GM21447 (cell line): ENCODE measurements around the gene NLGN3.
A peak's percentile ranks its signal among the peaks of the same experiment; 100 is the strongest.

Source experiments
- ATAC-seq: cut with Tn5 transposase; IDR thresholded peaks from one replicate; pipeline ENCODE4 v1.9.1; 2021; ENCODE audit not compliant: unreplicated experiment

NLGN3 gene

DNA sequence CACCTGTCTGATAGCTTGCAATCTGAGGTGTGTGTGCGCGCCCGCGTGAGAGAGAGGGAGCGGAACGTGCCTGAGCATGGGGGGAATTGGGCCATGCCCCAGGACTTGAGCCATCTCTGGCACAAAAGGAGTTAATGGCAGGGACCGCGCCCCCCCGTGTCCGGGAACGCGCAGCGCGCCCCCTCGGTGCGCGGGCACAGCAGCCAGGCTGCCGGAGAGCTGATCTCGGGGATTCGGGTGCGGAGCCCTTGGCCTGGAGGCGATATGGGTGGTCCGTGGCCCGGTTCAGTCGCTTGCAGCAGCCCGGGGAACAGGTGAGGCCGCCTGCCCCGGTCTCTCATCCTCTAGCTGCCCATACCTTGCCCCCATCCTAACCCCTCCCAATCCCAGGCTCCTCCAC, at the start of gene NLGN3:
TSS of gene NLGN3 (plus strand) at position 191 of the 400 bp plus-strand sequence. CDS start 2,909 bp downstream, outside the sequence.
- ATAC-seq = no peak

DNA sequence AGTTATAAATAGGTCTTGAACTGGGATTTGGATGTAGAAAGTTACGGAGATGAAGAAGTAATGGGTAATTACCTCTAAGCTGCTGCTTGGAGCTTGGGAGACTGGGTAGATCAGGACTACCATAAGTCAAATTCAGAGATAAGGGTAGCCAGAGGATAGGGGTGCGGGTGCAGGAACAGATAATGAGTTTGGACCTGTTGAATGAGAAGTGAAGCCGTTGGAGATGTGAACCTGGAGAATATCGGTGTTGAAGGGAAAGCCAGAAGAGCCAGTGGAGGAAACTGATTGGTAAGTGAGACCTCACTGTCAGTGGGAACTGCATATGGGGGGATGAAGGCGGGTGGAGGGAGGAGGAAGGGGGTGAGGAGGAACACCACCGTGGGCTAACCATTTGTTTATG, 49.6 kb upstream of the NLGN3 start:
- ATAC-seq = no peak

DNA sequence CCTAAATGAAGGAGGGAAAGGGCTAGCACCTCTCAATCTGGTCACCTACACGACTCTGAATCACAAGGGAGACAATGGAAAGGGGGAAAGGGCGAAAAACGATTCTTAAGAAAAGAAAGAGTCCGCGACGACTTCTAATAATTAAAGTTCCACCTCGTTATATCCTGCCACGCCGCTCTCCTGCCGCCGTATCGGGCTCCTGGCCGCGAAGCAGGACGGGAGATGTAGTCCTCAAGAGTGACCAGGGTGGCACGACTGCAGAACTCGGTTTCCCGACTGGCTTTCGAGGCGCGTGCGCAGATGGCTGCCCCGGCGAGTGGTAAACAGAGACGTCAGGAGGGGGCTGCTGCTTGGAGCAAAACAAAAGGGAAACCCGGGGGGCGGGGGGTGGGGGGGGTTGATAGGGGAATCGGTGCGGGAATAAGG, 49.1 kb upstream of the NLGN3 start, which contains the start of gene FOXO4:
TSS of gene FOXO4 (plus strand) at position 297 of the 426 bp plus-strand sequence. CDS start 678 bp downstream, outside the sequence.
- ATAC-seq = peak; percentile 85

DNA sequence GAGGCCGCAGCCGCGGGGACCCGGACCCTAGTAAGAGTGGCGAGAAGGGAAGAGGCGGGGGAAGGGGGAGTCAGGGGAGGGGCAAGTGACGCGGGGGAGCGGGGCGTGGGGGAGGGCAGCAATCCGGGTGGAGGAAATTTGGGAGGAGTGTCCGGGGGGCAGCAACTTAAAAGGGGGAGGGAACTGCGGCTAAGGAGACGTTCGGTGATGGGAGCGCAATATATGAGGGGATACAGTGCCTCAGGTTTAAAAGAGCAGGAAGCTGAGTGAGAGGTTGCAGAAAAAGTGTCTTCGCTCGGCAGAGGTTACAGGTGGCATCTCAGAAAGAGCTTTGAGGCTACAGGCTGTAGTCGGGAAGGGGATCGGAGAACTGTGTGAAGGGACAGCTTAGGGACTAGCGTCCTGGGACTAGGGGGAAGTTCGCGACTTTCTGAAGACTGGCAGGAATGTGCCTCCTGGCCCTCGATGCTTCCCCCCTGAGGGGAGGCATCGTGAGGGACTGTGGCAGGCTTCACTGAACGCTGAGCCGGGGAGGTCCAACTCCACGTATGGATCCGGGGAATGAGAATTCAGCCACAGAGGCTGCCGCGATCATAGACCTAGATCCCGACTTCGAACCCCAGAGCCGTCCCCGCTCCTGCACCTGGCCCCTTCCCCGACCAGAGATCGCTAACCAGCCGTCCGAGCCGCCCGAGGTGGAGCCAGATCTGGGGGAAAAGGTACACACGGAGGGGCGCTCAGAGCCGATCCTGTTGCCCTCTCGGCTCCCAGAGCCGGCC, 48.5 kb upstream of the NLGN3 start:
- ATAC-seq = peak; percentile 18

DNA sequence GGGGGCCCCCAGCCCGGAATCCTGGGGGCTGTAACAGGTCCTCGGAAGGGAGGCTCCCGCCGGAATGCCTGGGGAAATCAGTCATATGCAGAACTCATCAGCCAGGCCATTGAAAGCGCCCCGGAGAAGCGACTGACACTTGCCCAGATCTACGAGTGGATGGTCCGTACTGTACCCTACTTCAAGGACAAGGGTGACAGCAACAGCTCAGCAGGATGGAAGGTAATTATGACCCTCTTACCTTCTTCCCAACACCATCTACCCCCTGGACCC, 47.9 kb upstream of the NLGN3 start:
- ATAC-seq = no peak

DNA sequence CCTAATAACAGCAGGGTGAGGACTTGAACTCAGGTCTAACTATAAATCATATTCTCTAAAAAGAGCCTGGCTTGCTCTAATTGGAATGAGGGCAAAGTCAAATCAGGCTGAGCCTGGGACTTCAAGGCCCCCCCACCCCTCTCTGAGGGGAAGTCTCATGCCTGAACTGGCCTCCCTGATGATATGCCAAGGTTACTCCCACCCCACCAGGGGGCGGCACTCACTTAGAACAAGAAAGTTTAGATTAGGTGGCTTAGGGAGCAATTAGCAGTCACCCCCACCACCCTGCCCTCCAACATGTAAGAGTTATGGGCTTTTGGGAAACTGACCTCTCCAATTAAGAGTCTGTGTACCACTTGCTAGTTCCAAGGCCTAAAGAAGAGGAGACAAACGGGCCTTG, 46.3 kb upstream of the NLGN3 start:
- peak; percentile 44 for ATAC-seq

DNA sequence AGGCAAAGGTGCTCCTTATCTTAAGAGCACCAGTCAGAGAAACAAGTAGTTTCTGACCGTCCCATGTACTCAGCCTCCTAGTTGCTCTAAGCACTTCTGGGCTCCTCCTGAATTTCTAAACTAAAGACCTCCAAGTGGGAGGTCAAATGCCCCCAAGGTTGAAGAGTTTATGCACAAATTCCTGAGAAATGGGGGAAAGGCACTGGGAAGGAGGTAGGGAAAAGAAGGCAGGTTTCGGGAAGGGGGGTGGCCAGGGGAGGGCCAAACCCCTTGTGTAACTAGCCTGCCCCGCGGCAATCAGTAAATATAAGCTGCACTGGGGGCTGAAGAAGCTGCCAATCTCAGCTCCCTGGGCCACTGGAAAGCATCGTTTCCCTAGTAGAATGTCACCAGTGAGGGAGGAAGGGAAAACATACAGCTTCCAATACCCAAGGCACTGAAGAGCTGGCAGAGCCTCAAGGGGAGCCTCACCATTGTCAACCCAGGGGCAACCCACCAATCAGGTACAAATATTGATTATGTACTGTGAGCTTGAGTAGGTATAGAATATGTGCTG, 45.6 kb upstream of the NLGN3 start:
- ATAC-seq = no peak

DNA sequence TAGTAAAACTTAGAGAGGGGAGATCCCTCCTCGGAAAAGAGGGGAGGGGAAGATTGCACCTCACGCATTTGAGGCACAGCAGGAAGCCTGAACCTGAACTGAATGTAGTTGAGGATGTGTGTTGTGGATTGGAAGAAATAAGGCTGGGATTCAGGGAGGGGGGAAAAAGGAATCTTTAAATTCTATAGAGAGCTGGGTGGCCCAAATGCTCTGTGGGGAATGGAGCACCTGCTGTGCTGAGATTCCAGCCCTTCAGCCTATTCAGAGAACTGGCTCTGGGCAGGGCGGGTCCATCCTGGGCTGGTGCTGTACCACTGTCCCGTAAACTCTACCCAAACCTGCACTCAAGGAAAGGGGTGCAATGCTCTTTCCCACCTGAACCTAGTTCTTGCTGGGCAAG, 44.9 kb upstream of the NLGN3 start:
- ATAC-seq = no peak

DNA sequence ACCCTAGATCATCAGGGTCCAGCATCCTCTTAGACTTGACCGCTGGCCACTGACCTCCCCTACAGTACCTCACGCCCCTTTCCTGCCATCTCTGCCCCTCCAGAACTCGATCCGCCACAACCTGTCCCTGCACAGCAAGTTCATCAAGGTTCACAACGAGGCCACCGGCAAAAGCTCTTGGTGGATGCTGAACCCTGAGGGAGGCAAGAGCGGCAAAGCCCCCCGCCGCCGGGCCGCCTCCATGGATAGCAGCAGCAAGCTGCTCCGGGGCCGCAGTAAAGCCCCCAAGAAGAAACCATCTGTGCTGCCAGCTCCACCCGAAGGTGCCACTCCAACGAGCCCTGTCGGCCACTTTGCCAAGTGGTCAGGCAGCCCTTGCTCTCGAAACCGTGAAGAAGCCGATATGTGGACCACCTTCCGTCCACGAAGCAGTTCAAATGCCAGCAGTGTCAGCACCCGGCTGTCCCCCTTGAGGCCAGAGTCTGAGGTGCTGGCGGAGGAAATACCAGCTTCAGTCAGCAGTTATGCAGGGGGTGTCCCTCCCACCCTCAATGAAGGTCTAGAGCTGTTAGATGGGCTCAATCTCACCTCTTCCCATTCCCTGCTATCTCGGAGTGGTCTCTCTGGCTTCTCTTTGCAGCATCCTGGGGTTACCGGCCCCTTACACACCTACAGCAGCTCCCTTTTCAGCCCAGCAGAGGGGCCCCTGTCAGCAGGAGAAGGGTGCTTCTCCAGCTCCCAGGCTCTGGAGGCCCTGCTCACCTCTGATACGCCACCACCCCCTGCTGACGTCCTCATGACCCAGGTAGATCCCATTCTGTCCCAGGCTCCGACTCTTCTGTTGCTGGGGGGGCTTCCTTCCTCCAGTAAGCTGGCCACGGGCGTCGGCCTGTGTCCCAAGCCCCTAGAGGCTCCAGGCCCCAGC, 43.8 kb upstream of the NLGN3 start:
- ATAC-seq = no peak

DNA sequence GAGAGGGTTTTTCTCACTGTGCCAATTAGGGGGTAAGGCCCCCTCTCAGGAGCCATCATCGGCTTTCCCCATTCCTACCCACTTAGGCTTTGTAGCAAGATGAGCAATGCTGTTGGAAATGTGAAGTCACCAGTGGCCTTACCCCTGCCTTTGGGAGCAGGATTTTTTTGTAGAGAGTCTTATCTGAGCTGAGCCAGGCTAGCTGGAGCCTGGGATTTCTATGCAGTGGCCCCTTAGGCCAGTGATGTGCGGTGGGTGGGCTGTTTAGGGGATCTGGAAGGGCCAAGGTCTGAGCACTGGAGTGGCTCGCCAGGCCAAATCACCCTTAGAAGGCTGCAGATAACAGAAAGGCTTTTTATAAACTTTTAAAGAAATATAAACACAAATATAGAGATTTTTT, 42.3 kb upstream of the NLGN3 start:
- ATAC-seq = no peak

DNA sequence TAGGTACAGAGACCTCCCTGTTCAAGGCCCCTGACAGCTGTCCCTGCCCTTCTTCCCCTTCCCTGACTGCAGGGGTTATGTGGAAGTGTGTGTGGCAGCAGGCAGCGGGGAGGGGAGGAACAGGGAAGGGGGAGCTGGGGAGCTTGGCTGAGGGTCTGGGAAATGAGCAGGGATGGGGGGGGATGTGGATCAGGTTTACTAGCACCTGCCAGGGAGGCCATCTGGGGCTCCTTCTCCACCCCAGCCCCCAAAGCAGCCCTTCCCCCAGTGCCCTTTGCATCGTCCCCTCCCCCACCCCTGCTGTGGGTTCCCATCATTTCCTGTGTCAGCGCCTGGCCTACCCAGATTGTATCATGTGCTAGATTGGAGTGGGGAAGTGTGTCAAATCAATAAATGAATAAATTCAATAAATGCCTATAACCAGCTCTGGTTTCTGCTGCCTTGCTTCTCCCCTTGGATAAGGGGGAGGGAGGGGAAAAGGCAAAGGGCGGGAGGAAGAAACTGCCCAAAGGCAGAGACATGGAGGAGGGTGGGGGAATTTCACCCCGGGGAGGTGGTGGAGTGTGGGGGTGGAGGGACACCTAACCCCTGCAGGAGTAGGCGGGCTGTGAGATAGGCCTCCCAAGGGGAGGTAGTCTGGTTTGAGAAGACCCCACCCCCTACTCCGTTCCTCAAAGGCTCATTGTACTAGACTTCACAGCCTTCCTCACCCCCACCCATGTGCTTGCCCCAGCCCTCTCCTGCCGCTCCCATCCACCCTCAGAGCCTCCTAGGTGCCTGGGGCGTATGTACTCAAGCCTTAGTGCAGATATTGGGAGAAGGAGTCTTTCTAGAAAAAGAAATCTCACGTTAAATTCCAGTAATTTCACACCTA, 41.3 kb upstream of the NLGN3 start:
- no peak for ATAC-seq

DNA sequence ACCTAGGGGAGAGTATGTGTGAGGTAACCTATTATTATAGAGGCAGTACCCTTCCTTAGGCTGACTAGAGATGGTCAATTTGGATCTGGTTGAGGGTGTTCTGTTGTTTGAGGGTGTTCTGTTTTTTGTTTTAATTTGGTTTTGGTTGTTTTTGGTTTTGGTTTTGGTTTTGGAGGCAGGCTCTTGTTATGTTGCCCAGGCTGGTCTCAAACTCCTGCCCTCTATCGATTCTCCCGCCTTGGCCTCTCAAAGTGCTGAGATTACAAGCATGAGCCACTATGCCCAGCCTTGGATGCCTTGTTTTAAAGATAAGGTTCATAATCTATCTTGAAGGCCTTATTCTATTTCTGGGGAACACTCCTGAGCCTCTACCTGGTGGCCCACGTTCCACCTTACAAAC, 39.0 kb upstream of the NLGN3 start:
- ATAC-seq = no peak

DNA sequence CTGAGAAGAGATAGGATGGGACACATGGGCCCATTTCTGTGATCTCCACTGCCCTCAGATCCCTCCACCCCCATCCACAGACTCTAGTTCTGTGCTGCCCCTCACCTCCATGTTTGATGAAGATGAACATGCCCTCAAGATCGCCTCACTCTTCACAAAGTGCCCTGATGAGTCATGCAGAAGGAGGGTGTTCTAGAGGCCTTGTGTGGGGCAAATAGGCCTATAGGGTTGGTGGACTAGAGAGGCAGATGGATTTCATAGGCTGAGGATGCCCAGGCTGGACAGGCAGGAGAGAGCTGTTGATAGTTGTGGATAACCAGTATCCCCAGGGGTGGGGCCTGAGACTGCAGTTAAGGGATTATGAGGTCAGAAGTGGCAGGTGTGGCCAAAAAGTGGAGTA, 38.2 kb upstream of the NLGN3 start, which contains the start of gene CXorf65:
TSS of gene CXorf65 (minus strand) at position 314 of the 400 bp plus-strand sequence. CDS start at position 130, 184 bp downstream.
- no peak for ATAC-seq

DNA sequence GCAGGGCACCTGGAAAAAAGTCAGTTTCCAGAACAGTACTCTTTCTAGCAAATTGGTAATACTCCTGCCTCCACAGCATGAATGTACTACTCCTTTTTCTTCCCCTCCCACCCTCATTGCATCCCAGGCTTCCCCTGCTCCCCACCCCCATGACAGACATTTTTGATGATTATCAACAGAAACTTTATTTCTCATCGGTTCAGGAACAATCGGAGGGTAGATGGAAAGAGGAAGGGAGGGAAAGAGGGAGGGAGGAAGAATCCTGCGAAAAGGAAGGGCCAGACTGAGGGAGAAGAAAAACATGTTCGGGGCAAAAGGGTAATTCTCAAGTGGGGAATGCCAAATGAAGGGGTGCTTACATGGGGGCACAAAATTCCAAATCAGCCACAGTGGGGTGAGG, 37.4 kb upstream of the NLGN3 start:
- no peak for ATAC-seq

DNA sequence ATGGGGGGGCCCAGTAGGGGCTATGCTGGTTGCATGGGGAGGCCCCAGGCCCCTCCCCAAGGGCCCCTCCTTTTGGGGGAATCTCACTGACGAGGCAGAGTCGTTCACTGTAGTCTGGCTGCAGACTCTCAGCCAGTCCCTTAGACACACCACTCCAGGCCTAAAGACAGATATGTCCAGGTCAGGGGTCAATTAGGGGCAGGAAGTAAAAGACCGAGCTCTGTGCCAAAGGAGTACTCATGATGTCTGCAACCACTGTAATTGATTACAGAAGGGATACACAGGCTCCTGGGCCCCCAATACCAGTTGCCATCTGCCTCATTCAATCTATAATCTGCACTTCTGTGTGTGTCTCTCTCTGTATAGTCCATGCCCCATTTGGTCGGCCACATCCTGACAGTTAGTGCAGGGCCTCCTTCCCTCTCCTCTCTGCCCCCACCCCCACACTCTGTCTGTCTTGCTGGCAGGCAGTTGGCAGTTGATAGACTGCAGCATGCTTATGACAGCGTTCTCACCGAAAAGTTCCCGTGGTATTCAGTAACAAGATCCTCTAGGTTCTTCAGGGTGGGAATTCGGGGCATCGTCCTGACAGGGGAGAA, 36.8 kb upstream of the NLGN3 start:
- no peak for ATAC-seq

DNA sequence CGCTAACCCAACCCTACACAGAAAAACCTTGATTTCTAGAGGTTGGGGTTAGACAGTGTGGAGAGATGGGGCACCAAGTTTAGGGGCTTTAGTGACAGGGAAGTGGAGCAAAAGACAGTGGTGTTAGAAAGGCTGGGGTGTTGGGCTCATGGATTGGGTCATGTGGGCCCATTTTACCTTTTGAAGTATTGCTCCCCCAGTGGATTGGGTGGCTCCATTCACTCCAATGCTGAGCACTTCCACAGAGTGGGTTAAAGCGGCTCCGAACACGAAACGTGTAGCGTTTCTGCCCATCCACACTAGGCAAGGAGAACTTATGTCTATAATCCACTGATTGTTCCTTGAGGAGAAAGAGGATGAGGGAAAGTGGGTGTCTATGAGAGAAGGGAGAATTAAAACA, 35.6 kb upstream of the NLGN3 start:
- ATAC-seq = no peak

DNA sequence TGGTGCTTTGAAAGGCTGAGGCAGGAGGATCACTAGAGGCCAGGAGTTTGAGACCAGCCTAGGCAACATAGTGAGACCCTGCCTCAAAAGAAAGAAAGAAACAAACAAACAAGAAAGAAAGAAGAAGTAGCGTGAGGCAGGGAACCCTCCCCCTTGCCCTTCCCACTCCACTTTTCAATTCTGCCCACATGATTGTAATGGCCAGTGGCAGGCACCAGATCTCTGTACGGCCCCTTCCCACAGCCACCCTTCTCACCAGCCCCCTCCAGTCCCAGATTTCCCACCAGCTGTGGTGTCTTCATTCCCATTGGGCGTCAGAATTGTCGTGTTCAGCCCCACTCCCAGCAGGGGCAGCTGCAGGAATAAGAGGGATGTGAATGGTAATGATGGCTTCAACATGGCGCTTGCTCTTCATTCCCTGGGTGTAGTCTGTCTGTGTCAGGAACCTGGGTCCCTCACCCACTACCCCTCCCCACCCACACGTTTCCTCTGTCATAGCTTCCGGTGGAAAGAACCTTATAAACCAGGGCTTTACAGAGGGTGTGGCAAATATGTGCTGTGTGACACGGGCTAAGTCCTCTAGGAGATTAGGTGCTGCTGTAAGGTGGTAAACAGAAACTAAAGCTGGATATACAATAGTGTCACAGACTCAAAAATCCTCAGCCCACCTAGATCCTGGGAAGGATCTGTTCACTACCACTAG, 33.3 kb upstream of the NLGN3 start, which contains the start of gene IL2RG:
TSS of gene IL2RG (minus strand) at position 437 of the 703 bp plus-strand sequence. CDS start at position 399, 38 bp downstream.
- peak; percentile 91 for ATAC-seq

DNA sequence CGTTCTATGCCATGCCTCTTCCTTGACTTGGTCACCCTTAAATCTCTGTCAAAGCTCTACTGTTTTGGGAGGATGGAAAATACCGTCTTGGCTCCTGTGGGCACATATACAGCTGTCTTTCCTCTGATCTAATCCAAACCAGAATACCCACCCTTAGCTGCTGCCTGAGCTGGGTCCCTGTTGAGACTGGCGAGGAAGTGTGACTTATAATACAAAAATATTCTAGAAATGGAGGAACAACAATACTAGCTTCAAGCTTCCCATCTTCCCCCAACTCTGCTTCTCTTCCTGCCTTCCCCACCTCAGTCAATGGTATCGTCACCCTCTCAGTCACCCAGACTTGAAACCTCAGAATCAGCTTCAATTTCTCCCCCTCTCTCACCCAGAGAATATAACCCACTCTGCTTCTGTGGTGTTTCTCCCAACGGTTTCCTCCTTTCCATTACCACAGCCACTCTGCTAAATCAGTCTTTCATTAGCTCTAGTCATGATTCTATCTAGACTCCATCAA, 32.7 kb upstream of the NLGN3 start:
- ATAC-seq = peak; percentile 39

DNA sequence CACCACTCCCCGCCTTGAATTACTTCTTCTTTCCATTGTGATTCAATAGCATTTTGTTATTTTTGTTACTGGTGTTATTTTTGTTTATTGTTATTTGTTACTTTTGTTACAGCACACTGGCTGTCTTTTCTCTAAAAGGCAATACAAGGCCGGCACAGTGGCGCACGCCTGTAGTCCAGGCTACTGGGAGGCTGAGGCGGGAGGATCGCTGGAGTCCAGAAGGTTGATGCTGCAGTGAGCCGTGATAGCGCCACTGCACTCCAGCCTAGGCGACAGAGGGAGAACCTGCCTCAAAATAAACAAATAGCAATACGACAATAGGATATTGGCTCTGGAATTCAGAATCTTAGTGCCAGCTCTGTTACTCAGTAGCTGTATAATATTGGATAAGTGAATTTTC, 27.3 kb upstream of the NLGN3 start:
- no peak for ATAC-seq
